ENCODE measurements around the gene SLC38A3.
"Not testable (repeated sequence)": the region's sequence is repeated elsewhere in the genome, so short reads cannot be mapped to it uniquely, and the experiment has no call there.

Gene SLC38A3

DNA sequence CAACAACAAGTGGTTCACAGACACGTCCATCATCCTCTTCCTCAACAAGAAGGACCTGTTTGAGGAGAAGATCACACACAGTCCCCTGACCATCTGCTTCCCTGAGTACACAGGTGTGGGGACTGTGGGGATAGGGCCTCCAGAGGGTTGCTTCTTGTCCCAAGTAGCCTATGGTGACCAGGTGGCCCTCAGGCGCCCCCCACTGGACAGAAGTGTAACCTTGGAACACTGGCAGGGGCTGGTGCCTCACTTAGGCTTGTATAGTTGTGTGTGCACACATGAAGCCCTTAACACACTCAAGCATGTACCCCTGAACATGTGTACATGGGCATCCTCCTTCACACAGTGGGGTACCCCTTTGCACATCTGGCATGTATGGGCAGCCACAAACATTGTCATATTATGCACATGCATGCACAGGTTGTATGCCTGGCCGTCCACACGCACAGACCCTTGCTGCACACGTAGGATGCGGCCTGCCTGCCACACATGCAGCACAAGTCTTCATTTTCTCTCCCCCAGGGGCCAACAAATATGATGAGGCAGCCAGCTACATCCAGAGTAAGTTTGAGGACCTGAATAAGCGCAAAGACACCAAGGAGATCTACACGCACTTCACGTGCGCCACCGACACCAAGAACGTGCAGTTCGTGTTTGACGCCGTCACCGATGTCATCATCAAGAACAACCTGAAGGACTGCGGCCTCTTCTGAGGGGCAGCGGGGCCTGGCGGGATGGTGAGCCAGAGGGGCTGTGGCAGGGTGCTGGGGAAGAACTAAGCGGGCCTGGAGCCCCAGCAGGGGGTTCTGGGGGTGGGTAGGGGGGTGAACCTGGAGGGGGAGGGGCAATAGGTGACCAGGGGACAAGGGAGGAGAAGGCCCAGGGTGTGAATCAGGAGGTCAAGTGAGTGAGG is 52.2 kb downstream of the SLC38A3 start:
- DNase-seq, result no peak

- DNase-seq, result no peak
Measured at GRCh38 chr3:50258029-50258680, 53.1 kb downstream of the SLC38A3 start.

- no peak for DNase-seq
Measured at GRCh38 chr3:50258979-50259378, 53.9 kb downstream of the SLC38A3 start.

DNA sequence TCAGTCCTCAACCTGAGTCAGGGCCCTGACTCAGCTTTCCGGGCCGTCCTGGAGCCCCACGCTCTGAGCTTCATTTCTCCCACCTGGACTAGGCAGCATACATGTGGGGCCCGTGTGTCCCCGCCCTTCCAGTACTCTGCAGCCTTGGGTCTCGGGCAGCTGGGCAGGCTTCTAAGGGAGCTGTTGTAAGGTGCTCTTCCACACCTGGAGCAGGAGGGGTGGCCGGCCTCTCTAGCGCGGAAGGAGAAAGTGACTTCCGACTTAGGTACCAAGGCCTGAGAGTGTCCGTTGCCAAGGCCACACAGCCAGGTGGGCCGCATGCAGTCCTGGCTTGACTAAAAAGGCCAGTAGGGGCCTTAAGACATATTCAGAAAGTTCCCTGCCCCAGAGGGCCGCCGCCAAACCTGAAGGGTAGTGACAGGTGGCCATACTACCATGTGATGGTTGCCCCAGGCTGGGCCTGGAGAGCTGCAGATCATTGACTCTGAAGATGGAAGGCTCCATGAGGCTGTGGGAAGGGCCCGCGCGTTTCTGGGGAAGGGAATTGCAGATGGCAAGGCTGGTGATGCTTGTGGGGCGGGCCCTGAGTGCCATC is 54.5 kb downstream of the SLC38A3 start:
- no peak for DNase-seq

DNA sequence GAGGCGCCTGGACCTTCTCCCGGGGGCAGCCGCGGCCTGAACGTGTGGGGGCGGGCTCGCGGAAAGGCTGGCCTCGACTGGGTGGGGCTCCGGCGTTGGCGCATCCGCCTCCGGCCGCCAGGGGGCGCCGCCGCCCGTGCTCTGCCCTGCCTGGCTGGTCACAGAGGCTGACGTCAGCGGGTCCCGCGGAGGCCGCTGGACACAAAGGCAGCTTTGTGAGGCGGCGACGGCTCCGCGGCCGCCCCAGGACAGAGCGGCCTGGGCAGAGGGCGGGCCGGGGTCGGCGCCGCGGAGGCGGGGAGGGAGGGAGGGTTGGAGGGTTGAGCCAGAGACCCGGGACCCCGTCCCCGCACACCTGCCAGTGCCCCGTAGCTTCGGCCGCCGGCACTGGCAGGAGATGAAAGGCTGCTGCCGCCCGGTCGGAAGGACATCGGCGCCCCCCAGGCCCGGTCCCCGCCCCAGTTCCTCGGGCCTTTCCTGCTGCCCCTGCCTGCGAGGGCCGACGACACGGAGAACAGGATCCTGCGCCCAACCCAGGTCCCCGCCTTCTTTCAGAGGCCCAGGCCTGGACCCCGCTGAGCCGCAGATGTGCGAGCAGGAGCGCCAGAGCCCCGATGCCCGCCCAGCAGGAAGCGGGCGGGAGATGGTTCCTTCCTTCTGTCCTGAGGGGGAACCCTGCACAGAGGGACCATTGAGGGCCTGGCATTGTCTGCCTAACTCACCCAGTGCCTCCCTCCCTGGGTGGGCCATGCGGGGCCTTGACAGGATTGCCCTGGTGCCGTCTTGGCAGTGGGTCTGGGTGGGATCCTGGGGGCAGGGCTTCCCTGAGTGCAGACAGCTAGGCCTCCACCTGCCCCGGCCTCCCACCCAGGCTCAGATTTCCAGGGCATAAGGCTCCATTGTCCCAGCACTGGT is 55.2 kb downstream of the SLC38A3 start:
- DNase-seq, result peak; percentile 9 to 62

DNA sequence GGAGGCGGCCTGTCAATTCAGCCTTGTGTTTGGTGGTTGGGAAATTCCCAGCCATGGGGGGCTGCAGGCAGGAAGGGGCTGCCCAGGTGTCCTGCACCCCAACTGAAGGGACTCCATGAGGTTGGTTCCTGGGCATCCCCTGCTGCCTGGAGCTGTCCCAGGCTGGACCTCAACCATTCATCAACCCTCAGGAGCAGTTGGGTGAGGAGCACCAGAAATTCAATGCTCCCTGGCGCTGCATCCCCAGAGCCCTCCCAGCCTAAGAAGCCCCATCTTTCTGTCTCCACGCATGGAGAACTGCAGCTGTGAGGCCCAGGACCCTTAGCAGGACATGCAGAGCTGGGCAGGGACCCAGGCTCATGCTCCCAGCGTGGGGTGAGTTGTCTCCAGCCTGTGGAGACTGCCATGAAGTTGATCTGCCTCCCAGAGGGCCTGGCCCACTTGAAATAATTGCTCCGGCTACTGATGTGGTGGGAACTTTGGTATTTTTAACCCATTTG is 55.9 kb downstream of the SLC38A3 start:
- DNase-seq, result no peak

DNA sequence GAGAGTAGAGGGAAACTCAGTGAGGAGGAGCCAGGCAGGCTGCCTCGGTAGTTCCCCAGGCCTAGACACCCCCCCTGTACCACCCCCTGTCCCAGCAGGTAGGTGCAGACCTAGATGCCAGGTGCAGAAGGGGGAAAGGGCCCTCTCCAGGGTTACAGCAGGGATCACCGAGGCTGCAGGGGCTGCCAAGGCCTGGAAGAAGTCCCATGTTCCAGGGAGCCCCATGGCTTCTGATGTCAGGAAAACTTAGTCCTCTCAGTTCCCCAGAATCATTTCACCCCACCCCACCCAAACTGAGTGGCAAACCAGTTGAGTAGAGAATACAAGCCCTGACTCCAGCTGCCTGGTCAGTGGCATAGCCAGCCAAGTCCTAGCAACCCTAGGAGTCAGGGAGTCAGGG is 56.4 kb downstream of the SLC38A3 start:
- DNase-seq, result no peak

DNA sequence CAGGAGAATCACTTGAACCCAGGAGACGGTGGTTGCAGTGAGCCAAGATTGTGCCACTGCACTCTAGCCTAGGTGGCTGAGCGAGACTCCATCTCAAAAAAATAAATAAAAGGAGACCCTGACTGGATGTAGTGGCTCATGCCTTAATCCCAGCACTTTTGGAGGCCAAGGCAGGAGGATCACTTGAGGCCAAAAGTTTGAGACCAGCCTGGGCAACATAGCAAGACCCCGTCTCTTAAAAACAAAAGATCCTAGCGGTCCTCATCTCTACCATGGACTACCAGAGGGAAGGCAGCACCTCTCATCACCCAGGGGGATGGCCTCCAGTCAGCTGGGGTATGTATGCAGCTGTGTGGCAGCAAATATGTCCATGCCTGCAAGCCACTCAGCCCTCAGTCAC is 57.1 kb downstream of the SLC38A3 start:
- not testable (repeated sequence) for DNase-seq

DNA sequence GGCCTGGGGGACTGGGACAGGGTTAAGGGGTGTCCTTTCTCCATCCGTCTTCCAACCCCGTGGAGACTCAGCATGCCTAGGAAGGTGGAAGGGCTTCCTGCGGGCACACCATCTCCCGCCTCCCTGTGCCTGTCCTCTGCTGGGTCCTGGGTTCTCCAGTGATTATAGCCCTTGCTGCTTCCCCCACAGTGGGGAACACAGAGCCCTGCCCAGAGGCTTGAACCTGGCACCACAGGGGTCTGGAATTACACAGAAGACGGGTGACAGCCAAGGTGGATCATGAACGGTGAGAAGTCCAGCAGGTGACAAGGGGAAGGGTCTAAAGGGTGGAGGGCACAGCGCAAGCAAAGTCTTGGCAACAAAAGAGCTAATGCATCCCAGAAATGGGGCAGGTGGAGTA is 57.7 kb downstream of the SLC38A3 start:
- no peak for DNase-seq

DNA sequence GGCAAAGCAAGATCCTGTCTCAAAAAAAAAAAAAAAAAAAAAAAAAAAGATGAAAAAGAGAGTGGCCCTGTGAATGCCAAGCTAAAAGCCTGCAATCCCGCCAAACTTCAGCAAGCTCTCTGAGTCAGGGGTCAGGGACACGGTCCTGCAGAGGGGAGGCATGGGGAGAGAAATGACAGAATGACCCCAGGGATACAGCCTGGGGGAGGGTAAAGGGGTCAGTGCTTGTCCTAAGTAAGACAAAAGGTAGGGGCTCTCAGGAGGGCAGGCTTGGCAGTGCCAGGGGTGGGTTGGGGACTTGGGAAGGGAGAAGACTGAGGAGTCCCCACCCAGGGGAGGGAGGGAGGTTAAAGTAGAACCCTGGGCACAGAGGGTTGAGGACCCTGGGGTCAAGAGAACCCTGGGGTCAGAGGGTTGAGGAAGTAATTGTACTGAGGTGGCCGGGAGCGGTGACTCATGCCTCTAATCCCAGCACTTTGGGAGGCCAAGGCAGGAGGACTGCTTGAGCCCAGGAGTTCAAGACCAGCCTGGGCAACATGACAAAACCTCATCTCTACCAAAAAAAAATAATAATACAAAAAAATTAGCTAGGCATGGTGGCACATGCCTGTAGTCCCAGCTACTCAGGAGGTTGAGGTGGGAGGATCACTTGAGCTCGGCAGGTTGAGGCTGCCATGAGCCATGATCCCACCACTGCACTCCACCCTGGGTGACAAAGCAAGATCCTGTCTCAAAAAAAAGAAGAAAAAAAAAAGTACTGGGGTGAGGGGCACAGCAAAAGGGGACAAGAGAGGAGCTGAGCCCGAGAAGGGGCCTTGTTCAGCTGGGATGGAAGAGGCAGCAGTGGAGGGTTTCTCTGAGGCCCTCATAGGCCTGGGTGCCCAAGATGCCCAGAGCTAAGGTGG is 58.7 kb downstream of the SLC38A3 start:
- no peak for DNase-seq

GRCh38 chr3:50264383-50264963 is 59.4 kb downstream of the SLC38A3 start:
- DNase-seq, result no peak

- no peak for DNase-seq
Measured at GRCh38 chr3:50264964-50265485, 60.0 kb downstream of the SLC38A3 start.

- DNase-seq, result no peak
Measured at GRCh38 chr3:50265571-50265970, 60.5 kb downstream of the SLC38A3 start.

- no peak for DNase-seq
Measured at GRCh38 chr3:50266017-50266416, 60.9 kb downstream of the SLC38A3 start.

GRCh38 chr3:50266836-50267235 is 61.8 kb downstream of the SLC38A3 start:
- DNase-seq, result no peak

- DNase-seq, result no peak
Measured at GRCh38 chr3:50267280-50267913, 62.3 kb downstream of the SLC38A3 start.

- no peak for DNase-seq
Measured at GRCh38 chr3:50268276-50268675, 63.2 kb downstream of the SLC38A3 start.

- no peak for DNase-seq
Measured at GRCh38 chr3:50268703-50269451, 63.8 kb downstream of the SLC38A3 start, which contains the start of gene SEMA3B. SEMA3B (plus strand) TSS chr3:50269147; CDS start chr3:50269241, 94 bp downstream.

DNA sequence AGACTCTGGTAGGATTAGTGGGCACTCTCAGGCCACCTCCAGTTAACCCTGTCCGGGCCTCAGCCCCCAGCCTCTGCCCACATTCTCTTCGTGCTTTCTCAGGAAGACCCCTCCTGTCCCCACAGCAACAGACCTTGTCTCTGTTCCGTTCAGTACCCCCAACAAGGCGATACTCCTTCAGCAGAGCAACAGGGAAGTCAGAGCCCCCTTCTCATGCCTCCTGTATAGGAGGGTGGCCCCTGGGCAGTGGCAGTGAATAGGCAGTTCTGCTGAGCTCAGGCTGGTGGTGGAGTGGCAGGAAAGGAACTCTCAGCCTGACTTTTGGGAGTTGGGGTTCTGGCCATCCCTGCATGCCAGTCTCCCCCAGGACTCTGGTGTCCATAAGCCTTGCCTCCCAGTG is 64.4 kb downstream of the SLC38A3 start:
- DNase-seq, result no peak
